NCI-H345 treated with DMSO at 0.1 percent for 48 hours (cell line): ENCODE data around the gene STAP2.
A peak's percentile ranks its signal among the peaks of the same experiment; 100 is the strongest.

Experiments used
- DNase-seq: peaks from one replicate; lab custom pipeline; 2025; ENCODE audit not compliant: unreplicated experiment; lab: John Stamatoyannopoulos, UW

Gene STAP2, protein sequence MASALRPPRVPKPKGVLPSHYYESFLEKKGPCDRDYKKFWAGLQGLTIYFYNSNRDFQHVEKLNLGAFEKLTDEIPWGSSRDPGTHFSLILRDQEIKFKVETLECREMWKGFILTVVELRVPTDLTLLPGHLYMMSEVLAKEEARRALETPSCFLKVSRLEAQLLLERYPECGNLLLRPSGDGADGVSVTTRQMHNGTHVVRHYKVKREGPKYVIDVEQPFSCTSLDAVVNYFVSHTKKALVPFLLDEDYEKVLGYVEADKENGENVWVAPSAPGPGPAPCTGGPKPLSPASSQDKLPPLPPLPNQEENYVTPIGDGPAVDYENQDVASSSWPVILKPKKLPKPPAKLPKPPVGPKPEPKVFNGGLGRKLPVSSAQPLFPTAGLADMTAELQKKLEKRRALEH

GRCh38 chr19:4338441-4339355 is at the start of gene STAP2:
Gene STAP2 (minus strand): TSS chr19:4338827. CDS start chr19:4338753, 74 bp downstream.
- DNase-seq: no peak

GRCh38 chr19:4386041-4386782 is 47.6 kb upstream of the STAP2 start:
- no peak for DNase-seq

DNA sequence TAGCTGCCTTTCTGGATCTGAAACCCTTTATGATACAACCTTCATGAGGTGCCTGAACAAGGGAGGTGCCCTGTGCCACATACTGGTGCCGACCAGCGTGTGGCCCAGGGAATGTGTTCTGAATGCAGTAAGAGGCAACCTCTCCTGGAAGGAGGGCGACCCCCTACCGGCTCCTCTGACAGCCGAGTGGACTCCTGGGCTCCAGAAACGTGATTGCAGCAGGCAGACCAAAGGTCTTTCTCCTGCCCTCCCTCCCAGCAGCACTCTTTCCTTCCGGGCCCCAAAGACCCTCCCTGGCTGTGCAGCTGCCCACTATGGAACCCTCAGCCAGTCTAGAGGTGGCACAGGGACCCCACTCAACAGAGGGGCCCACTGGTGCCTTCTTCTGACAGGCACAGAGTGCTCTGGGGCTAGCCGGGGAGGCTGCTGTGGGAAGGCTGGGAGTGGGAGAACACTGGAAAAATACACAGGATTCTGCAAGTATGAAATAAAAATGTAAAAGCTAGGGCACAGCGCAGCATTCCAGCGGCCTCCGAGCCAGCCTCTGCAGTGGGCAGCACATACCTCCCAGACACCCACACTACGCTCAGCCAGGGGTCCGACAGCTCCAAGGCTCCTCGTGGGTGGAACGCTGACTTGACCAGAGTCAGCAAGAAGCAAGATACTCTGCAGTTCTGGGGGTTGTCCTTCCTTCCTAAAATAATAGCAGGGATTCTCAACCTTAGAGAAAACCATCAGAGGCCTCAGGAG is 46.8 kb upstream of the STAP2 start:
- DNase-seq: no peak

GRCh38 chr19:4380254-4380727 is 41.7 kb upstream of the STAP2 start:
- DNase-seq: no peak

GRCh38 chr19:4379383-4380253 is 41.0 kb upstream of the STAP2 start:
- DNase-seq: peak; percentile 12

- no peak for DNase-seq
These were observed 40.3 kb upstream of the STAP2 start for GRCh38 chr19:4378886-4379285.

DNA sequence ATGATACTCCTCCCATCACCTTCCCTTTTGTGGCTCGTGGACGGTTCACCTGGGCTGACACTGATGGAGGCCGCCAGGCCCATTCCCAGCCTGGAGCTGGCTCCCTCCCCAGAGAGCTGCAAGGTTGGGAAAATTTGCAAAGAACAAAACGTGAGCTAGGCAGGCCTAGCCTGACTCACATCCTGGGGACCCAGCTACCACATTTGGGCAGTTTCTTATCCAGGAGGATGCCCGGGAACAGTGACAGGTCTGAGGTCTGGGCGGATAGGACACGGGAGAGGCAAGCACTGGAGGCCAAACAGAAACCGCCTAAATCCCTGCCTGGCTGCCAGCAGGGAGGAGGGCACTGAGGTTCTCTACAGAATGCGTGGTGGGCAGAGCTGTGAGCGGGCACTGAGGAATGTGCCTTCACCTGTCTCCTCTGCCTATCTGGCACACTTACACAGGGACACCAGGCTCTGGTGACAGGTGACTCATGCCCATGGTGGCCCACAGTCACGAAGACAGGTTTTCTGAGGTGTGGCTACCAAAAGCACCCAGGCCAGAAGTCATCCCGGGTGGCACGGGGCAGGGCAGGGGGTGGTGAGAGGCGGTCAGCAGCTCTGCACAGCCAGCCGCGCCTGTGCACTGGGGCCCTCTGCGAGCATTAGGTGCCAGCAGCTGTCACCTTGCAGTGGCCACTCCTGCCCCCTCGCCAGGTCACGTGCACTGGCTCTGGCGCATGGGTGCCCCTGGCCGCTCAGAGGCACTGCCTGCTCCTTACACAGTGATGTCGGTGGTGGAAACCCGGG is 38.6 kb upstream of the STAP2 start:
- no peak for DNase-seq

DNA sequence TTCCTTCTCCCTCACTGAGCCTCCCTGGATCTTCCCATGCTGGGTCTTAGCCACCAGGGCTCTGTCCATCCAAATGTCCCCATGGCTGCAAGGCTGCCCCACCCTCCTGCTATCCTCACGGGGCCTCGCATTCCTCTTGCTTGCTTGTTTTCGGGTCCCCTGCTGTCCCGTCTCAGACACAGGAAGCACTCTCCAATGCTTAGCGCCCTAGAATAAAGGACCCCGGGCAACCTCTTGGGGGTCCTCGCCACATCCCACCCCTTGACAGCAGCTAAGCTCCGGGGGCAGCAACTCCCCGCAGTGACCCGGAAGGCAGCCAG is 38.0 kb upstream of the STAP2 start:
- DNase-seq: no peak

- no peak for DNase-seq
These were observed 37.5 kb upstream of the STAP2 start for GRCh38 chr19:4376028-4376670.

DNA sequence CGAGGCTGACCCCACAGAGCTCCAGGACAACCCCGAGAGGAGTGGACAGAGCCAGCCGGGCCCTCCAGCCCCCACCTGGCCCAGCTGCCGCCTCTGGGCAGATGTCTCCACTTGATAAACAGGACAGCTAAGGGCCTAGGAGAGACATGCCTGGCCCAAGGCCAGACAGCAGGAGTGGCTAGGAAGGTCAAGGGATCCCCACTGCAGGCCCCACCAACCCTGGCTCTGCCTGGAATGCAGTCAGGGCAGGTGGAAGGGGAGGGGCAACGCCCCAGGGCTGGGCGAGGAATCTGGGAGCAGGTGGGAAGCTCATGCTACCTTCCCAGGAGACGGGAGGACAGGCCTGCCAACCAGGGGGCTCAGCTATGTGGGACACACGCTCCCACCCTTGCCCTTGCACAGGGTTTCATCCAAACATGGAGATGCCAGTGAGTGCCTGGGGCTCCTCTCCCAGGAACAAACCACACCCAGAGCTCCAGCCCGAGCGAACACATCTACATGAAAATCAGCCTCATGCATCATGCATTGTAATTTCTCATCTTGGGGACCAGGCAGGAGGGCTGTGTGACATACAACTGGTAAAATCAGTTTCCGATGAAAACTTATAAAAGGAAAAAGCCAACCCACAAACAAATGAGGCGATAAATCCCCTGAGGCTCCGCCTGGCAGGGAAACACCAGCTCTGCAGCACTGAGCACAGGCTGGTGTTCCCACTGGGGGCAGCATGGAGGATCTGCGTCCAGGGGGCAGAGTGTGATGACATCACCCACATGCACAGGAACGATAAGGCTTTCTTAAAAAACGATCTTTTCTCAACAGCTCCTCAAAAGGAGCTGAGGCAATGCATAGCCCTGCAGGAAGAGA is 36.8 kb upstream of the STAP2 start:
- DNase-seq: peak; percentile 20

DNA sequence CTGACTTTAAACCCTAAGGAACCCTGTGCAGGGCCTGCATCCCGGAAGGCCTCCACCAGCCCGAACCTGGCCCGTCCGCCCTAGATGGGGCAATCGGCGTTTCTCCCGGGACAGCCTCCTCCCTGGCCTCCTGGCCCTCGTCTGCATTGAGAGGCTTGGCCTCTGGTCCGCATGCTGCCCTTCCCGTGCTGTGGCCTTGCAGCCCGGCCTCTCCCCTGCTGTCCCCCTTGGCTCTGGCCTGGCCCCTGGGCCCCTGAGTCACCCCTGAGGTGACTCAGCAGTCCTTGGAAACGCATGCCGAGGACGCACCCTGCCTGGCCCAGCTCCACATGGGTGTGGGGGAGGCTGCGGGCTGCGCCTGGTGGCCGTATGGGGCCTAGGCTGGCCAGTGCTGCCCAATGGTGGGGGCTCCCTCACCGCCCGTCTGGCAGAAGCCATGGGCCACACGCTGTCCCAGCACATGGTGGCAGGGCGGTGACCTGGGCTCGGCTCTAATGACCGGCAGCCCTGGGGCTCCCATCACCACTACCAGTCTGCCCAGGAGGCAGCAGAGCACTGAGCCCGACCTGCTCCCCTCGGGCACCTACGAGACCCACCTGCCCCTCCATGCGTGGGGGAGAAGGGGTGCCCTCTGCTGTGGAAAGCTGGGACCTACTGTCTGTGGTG is 36.0 kb upstream of the STAP2 start:
- DNase-seq: no peak

GRCh38 chr19:4373601-4374497 is 35.2 kb upstream of the STAP2 start:
- no peak for DNase-seq

DNA sequence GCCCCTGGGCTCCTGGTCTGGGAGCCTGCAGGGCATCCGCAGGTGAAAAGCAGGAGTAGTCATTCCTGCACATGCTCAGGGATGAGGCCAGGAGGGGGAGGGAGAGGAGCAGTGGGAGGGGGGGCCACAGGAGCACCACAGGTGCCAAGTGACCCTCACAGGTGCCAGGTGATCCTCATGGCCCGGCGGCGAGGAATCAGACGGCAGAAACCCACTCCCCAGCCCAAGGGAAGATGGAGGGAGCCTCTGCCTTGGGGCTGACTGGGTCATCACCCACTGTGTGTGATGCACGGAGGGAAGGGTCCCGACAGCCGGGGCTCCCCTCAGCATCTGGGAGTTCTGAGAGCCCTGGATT is 34.4 kb upstream of the STAP2 start:
- DNase-seq: no peak

DNA sequence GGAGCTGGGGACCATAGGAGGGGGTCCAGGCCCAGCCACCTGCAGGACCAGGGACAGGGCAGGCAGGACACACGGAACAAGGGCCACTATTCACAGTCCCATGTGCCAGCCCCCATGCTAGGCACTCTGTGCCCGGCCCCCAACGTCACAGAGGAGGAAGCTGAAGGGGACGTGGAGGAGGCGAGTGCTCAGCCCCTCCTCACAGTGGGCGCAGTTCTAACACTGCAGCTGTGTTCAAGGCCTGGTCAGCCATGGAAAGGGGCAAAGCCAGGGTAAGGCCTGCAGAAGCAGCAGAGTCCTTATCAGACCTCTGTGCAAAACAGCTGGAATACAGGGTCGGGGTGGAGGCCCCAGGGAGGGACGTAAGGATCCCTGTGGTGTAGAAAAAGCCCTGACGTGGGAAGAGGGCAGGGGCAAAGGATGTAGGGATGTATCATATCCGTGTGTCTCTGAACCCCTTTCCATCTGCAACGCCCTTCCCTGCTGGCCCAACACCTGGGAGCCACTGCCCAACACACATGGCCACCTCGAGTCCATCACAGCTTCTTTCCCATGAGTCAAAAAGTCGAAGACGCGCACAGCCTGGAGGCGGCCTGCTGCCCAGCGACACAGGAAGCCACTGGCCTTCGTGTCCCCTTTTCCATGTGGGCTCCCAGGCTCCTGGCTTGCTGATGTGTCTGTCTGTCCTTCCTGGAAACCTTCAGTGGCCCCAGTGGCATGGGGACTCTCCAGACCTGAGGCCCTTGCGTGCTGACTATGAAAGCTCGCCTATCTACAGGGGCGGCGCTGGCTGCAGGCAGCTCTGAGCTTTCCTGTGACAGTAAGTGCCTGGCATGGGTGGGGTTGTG is 33.8 kb upstream of the STAP2 start:
- no peak for DNase-seq
